ENCODE measurements around the gene UVSSA.

DNA sequence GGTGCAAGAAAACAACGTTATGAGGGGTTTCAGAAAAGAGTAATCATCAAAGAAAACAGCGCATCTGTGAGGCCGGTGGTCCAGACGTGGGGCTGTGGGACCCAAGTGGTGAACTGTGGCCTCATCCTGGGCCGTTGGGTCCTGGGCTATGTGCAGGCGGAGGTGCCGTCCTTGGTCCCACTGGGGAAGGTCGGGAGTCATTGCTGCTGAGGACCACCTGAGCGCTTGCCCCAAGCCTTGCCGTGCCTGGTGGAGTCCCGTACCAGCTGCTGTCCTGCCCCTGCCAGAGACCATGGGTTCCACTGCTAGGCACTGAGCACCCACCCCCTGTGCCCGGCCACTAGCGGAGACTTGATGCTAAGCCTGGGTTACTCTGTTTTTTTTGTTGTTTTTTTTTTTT is 25.5 kb upstream of the UVSSA start:
- TF ChIP-seq SRSF1 (IDR thresholded peaks at IDR 0.05; ENCODE audit: low read depth, low read length) (no peak), RNF2 (IDR thresholded peaks at IDR 0.05) (no peak), KLF16 (IDR thresholded peaks at IDR 0.05) (no peak)
- TF ChIP-seq, protein P1, sequence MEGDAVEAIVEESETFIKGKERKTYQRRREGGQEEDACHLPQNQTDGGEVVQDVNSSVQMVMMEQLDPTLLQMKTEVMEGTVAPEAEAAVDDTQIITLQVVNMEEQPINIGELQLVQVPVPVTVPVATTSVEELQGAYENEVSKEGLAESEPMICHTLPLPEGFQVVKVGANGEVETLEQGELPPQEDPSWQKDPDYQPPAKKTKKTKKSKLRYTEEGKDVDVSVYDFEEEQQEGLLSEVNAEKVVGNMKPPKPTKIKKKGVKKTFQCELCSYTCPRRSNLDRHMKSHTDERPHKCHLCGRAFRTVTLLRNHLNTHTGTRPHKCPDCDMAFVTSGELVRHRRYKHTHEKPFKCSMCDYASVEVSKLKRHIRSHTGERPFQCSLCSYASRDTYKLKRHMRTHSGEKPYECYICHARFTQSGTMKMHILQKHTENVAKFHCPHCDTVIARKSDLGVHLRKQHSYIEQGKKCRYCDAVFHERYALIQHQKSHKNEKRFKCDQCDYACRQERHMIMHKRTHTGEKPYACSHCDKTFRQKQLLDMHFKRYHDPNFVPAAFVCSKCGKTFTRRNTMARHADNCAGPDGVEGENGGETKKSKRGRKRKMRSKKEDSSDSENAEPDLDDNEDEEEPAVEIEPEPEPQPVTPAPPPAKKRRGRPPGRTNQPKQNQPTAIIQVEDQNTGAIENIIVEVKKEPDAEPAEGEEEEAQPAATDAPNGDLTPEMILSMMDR (IDR thresholded peaks at IDR 0.05 in 2 of 3, conservative IDR thresholded peaks at IDR 0.05 in 1 of 3; ENCODE audit: insufficient read depth in 2 of 3, low read depth in 1 of 3, low read length in 3 of 3), result no peak

Measured in K562 (cell line).